GM23248 (cell line): Measurements from ENCODE around the gene MTREX.

Source experiments
- EZH2 ChIP-seq: fragments of 200-600 bp; sonication (generic); IDR thresholded peaks from 2 replicates; pipeline ENCODE4 v1.6.1; 2018; ENCODE audit warnings: antibody characterized with exemption, mild to moderate bottlenecking; ENCODE audit not compliant: insufficient read depth, poor library complexity, severe bottlenecking
- EZH2phosphoT487 ChIP-seq: fragments of 200-600 bp; sonication (generic); IDR thresholded peaks from 2 replicates; pipeline ENCODE4 v1.6.1; 2018; ENCODE audit warnings: antibody characterized with exemption, moderate library complexity, mild to moderate bottlenecking, low read depth; ENCODE audit not compliant: insufficient read depth

DNA sequence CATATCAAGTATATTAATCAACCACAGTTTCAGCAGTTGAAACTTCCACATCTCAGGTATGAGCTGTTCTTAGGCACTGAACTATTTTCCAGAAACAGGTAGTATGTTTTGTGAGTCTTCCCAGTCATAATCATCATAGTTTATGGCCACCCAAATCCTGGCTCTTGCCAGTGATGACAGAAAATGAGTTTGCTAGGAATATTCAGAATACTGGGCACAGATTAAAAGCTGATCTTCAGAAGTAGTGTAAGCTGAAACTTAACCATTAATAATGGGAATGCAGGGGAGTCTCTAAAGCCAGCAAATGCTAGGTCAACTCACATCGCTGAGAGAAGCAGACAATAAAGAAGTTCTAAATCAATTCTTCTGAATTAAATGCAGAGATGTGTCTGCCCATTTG, 162.5 kb downstream of the MTREX start:
- TF ChIP-seq EZH2phosphoT487 (no peak), EZH2 (no peak)
